HepG2 (cell line): ENCODE data around the gene ZFYVE28. TPM values are rescaled to one million over a fixed set of nuclear protein-coding genes. Genes with fewer than 3 reads are reported as not detected.

Experiments used
- ATAC-seq: fragments of 200-7000 bp; cut with Tn5 transposase; 3 replicates; pipeline ENCODE4 v1.9.1; 2020; ENCODE audit warnings: mild to moderate bottlenecking, moderate library complexity
- BruUV-seq: library from RNA; stranded (reverse); fragments of 400-500 nt; replicated peaks from 2 replicates; lab custom pipeline; 2021; lab: Mats Ljungman, UMichigan
- CTCF ChIA-PET: fragments of 300-600 bp; formaldehyde crosslinking; extraction: SDS; loops from one replicate; lab custom pipeline; 2021; ENCODE audit warnings: low total read pairs, inconsistent platforms, low intra/inter-chr PET ratio; lab: Yijun Ruan, JAX
- POLR2A ChIA-PET: fragments of 350-600 bp; sonication (Branson Sonifier 250); formaldehyde crosslinking; loops from one replicate; lab custom pipeline; 2020; ENCODE audit warnings: antibody characterized with exemption, inconsistent platforms; lab: Yijun Ruan, JAX
- DNase-seq: peaks from one replicate; pipeline ENCODE4 v3.0.0-alpha.2; 2015; ENCODE audit warnings: low spot score
- FAIRE-seq: peaks from 3 replicates; lab custom pipeline; 2011; peaks lifted over from hg19 to GRCh38; lab: Jason Lieb, UNC
- H2AFZ ChIP-seq: one replicate; pipeline ENCODE4 v1.6.1; 2011; ENCODE audit warnings: low read length, inconsistent platforms
- H3K27ac ChIP-seq: fragments of 300-600 bp; 3 replicates; pipeline ENCODE4 v1.8.0; 2011; ENCODE audit warnings: mixed run types, mild to moderate bottlenecking, mixed read lengths, low read length, inconsistent platforms; ENCODE audit not compliant: insufficient read depth; ENCODE audit errors: extremely low read length
- H3K27me3 ChIP-seq, 2 experiments: fragments of 200-600 bp in 1 of 2; 2 replicates in 1 of 2; 3 replicates in 1 of 2; pipeline versions ENCODE4 v1.6.0 to v1.8.0; 2011; ENCODE audit warnings: low read length in 2 of 2, mild to moderate bottlenecking in 2 of 2, moderate library complexity in 2 of 2, inconsistent platforms in 1 of 2; ENCODE audit not compliant: insufficient read depth in 2 of 2, control insufficient read depth in 1 of 2
- H3K36me3 ChIP-seq, 2 experiments: fragments of 200-600 bp in 1 of 2; replicated peaks in 1 of 2; 2 replicates in 1 of 2; 3 replicates in 1 of 2; pipeline versions ENCODE4 v1.5.1 to v1.8.0; 2011; ENCODE audit warnings: low read length in 2 of 2, inconsistent platforms in 1 of 2; ENCODE audit not compliant: insufficient read depth in 2 of 2, control insufficient read depth in 1 of 2
- H3K4me1 ChIP-seq: 2 replicates; pipeline ENCODE4 v1.5.1; 2012; ENCODE audit warnings: low read length, inconsistent platforms; ENCODE audit not compliant: insufficient read depth
- H3K4me2 ChIP-seq: 2 replicates; pipeline ENCODE4 v1.6.0; 2011; ENCODE audit warnings: low read depth, low read length, inconsistent platforms
- H3K4me3 ChIP-seq, 3 experiments: fragments of 200-600 bp in 1 of 3; sonication (generic), shearing (Covaris generic) in 1 of 3; replicated peaks in 1 of 3; 2 replicates each; pipeline ENCODE4 v1.5.1; 2011 to 2016; ENCODE audit warnings: low read length in 3 of 3, inconsistent platforms in 2 of 3, low read depth in 2 of 3, mild to moderate bottlenecking in 2 of 3, control low read depth in 1 of 3, mixed read lengths in 1 of 3; ENCODE audit not compliant: insufficient read depth in 1 of 3
- H3K79me2 ChIP-seq: one replicate; pipeline ENCODE4 v1.6.1; 2011; ENCODE audit warnings: low read length, inconsistent platforms; ENCODE audit not compliant: insufficient read depth
- H3K9ac ChIP-seq: 2 replicates; pipeline ENCODE4 v1.6.0; 2011; ENCODE audit warnings: mild to moderate bottlenecking, low read depth, low read length, inconsistent platforms; ENCODE audit not compliant: insufficient read depth
- H3K9me3 ChIP-seq: 2 replicates; pipeline ENCODE4 v1.5.1; 2012; ENCODE audit warnings: mild to moderate bottlenecking, low read length
- H4K20me1 ChIP-seq: 2 replicates; pipeline ENCODE4 v1.6.0; 2011; ENCODE audit warnings: inconsistent platforms, mild to moderate bottlenecking, low read length, moderate library complexity; ENCODE audit not compliant: insufficient read depth
- ELF3 ChIP-seq: IDR thresholded peaks from 2 replicates; pipeline ENCODE4 v1.6.1; 2016; ENCODE audit warnings: missing genetic modification reagents, missing compliant biosample characterization
- ESRRA ChIP-seq: sonication (generic); formaldehyde crosslinking; IDR thresholded peaks from 2 replicates; pipeline ENCODE4 v1.5.1; 2020; ENCODE audit warnings: mild to moderate bottlenecking, low read depth, missing genetic modification reagents
- FOXJ3 ChIP-seq: sonication (generic); formaldehyde crosslinking; IDR thresholded peaks from 2 replicates; pipeline ENCODE4 v1.4.0; 2020; ENCODE audit warnings: missing genetic modification reagents, mild to moderate bottlenecking, borderline replicate concordance
- MED8 ChIP-seq: sonication (generic); formaldehyde crosslinking; IDR thresholded peaks from 2 replicates; pipeline ENCODE4 v1.8.1; 2023; ENCODE audit warnings: mild to moderate bottlenecking, missing genetic modification reagents; ENCODE audit not compliant: insufficient replicate concordance
- PHB2 ChIP-seq: fragments of 450-650 bp; IDR thresholded peaks from 2 replicates; pipeline ENCODE4 v1.6.1; 2018; ENCODE audit not compliant: partially characterized antibody
- PPARG ChIP-seq: conservative IDR thresholded peaks from 2 replicates; pipeline ENCODE4 v1.6.1; 2016; ENCODE audit warnings: missing biosample characterization, missing genetic modification reagents
- RNF2 ChIP-seq: fragments of 450-650 bp; conservative IDR thresholded peaks from 2 replicates; pipeline ENCODE4 v1.6.1; 2016; ENCODE audit warnings: low read depth
- SMAD9 ChIP-seq: sonication (generic); formaldehyde crosslinking; IDR thresholded peaks from 2 replicates; pipeline ENCODE4 v1.5.1; 2020; ENCODE audit warnings: mild to moderate bottlenecking, missing genetic modification reagents
- SNAI1 ChIP-seq: sonication (generic); formaldehyde crosslinking; IDR thresholded peaks from 2 replicates; pipeline ENCODE4 v1.5.0; 2020; ENCODE audit warnings: mild to moderate bottlenecking, missing genetic modification reagents, borderline replicate concordance
- ZMYM2 ChIP-seq: sonication (generic); formaldehyde crosslinking; IDR thresholded peaks from 2 replicates; pipeline ENCODE4 v1.8.0; 2022; ENCODE audit warnings: mild to moderate bottlenecking, missing genetic modification reagents
- ZNF33A ChIP-seq: sonication (generic); formaldehyde crosslinking; IDR thresholded peaks from 2 replicates; pipeline ENCODE4 v1.5.1; 2020; ENCODE audit warnings: missing genetic modification reagents, mild to moderate bottlenecking, moderate library complexity, borderline replicate concordance
- ZNF619 ChIP-seq: sonication (generic); formaldehyde crosslinking; IDR thresholded peaks from 2 replicates; pipeline ENCODE4 v1.4.0; 2020; ENCODE audit warnings: mild to moderate bottlenecking, missing genetic modification reagents
- WGBS: methylation state at CpG from one replicate; pipeline ENCODE4 v1.1.6; 2017; ENCODE audit warnings: low lambda C conversion rate; 5-methylcytosine and 5-hydroxymethylcytosine counted together
- in situ Hi-C: cut with HindIII; loops from 2 replicates; pipeline ENCODE4 v1.10.0; 2017; ENCODE audit warnings: low pct_unique_long_range_greater_than_20kb; ENCODE audit not compliant: extremely low pct_ligation_motif_present
- intact Hi-C: fragments of 100-400 bp; cut with micrococcal nuclease; formaldehyde crosslinking; loops from one replicate; pipeline ENCODE4 v1.10.0; 2022; ENCODE audit not compliant: unreplicated experiment
- polyA plus RNA-seq, 8 experiments: library from polyadenylated mRNA; depleted of rRNA in 3 of 8; stranded (reverse) in 7 of 8; unstranded in 1 of 8; fragments of >200 nt; fragmentation: Illumina TruSeq in 4 of 8; extraction: Trizol in 4 of 8; gene quantifications; 2 replicates each; pipeline versions ENCODE4 v1.2.1 to v1.2.3, GENCODE V29; 2011 to 2016; ENCODE audit warnings: low read depth in 4 of 8, missing spikeins in 1 of 8, mixed read lengths in 1 of 8; ENCODE audit not compliant: insufficient read depth in 1 of 8
- total RNA-seq, 5 experiments: library from RNA; depleted of rRNA; stranded (reverse); fragments of >200 nt; fragmentation: Illumina TruSeq; extraction: Trizol; gene quantifications; 2 replicates each; pipeline ENCODE4 v1.2.3, GENCODE V29; 2016; ENCODE audit warnings: low read depth in 1 of 5
- TF ChIP-seq, protein P1 (sequence below): sonication (generic); formaldehyde crosslinking; IDR thresholded peaks from 2 replicates; pipeline ENCODE4 v1.5.0; 2020; ENCODE audit warnings: mild to moderate bottlenecking, missing genetic modification reagents
- TF ChIP-seq, protein P2 (sequence below): sonication (generic); formaldehyde crosslinking; IDR thresholded peaks from 2 replicates; pipeline ENCODE4 v1.5.0; 2020; ENCODE audit warnings: mild to moderate bottlenecking, missing genetic modification reagents
- TF ChIP-seq, protein P3 (sequence below): sonication (generic); formaldehyde crosslinking; IDR thresholded peaks from 2 replicates; pipeline ENCODE4 v1.8.1; 2023; ENCODE audit warnings: mild to moderate bottlenecking, missing genetic modification reagents, borderline replicate concordance
- TF ChIP-seq, protein P4 (sequence below): sonication (generic); formaldehyde crosslinking; IDR thresholded peaks from 2 replicates; pipeline ENCODE4 v1.4.0; 2020; ENCODE audit warnings: missing genetic modification reagents

Gene ZFYVE28
- total and polyA plus RNA-seq, 2 of the 13 experiments (the other 11 are each of a cell fraction or from before 2014, with no cell fraction given) = 0.12 to 0.22 TPM

DNA sequence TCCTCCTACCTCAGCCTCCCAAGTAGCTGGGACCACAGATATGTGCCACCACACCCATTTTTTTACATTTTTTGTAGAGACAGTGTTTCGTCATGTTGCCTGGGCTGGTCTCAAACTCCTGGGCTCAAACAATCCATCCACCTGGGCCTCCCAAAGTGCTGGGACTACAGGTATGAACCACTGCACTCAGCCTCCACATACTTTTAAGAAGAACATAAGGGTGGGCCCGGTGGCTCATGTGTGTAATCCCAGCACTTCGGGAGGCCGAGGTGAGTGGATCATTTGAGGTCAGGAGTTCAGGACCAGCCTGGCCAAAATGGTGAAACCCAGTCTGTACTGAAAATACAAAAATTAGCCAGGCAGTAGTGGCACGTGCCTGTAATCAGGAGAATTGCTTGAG is 105.1 kb downstream of the ZFYVE28 start (continued):
- TF ChIP-seq, protein P1, sequence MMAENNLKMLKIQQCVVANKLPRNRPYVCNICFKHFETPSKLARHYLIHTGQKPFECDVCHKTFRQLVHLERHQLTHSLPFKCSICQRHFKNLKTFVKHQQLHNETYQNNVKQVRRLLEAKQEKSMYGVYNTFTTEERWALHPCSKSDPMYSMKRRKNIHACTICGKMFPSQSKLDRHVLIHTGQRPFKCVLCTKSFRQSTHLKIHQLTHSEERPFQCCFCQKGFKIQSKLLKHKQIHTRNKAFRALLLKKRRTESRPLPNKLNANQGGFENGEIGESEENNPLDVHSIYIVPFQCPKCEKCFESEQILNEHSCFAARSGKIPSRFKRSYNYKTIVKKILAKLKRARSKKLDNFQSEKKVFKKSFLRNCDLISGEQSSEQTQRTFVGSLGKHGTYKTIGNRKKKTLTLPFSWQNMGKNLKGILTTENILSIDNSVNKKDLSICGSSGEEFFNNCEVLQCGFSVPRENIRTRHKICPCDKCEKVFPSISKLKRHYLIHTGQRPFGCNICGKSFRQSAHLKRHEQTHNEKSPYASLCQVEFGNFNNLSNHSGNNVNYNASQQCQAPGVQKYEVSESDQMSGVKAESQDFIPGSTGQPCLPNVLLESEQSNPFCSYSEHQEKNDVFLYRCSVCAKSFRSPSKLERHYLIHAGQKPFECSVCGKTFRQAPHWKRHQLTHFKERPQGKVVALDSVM (CRISPR knock-in tag) = no peak
- no peak for TF ChIP-seq ELF3
- TF ChIP-seq, protein P2, sequence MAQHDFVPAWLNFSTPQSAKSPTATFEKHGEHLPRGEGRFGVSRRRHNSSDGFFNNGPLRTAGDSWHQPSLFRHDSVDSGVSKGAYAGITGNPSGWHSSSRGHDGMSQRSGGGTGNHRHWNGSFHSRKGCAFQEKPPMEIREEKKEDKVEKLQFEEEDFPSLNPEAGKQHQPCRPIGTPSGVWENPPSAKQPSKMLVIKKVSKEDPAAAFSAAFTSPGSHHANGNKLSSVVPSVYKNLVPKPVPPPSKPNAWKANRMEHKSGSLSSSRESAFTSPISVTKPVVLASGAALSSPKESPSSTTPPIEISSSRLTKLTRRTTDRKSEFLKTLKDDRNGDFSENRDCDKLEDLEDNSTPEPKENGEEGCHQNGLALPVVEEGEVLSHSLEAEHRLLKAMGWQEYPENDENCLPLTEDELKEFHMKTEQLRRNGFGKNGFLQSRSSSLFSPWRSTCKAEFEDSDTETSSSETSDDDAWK = no peak
- TF ChIP-seq FOXJ3 (CRISPR knock-in tag) = no peak
- TF ChIP-seq MED8 = no peak
- TF ChIP-seq PHB2 = no peak
- TF ChIP-seq ZNF619 (CRISPR knock-in tag) = no peak
- no peak for TF ChIP-seq SNAI1 (CRISPR knock-in tag)
- TF ChIP-seq, protein P3, sequence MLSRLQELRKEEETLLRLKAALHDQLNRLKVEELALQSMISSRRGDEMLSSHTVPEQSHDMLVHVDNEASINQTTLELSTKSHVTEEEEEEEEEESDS (CRISPR knock-in tag) = no peak

DNA sequence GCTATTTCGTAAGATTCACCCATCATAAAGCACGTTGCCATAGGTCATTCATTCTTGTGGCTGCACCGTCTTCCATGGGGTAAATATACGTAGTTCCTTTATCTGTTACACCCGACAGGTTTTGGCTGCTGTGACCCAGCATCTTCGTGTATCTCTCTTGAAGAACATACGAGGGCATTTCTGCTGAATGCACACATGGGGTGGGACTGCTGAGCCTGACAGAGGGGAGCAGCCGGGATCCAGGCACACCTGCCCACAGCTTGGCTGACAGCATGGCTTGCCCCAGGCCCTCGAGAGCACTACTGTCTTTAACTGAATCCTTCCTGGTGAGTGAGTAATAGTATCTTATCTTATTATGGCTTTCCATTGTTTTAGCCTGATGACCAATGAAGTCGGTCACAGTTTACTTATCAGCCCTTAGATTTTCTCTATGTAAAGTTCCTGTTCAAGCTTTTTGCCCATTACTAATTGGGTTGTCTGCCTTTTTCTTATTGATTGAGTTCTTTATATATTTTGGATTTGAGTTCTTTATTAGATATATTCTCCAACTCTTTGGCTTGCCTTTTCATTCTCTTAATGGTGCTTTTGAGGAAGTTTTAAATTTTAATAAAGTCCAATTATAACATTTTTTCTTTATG is 111.6 kb downstream of the ZFYVE28 start:
- ChIA-PET POLR2A (no interaction called here), CTCF (no interaction called here)
- peaks cover 5 to 17% of the 10 kb centered on the region in 2 experiments; a peak in 4 of 5 replicates for H3K27me3 ChIP-seq
- H3K27ac ChIP-seq = no peak overlapping the region
- H3K9me3 ChIP-seq = no peaks in the 10 kb centered on the region
- H3K79me2 ChIP-seq = no peaks in the 10 kb centered on the region
- intact Hi-C loops = no loop called here
- H3K36me3 ChIP-seq = no peaks in the 10 kb centered on the region
- DNase-seq = no peak
- no peak for FAIRE-seq
- ATAC-seq = no peak
- H3K9ac ChIP-seq = no peak overlapping the region
- no peak overlapping the region for H3K4me3 ChIP-seq
- in situ Hi-C loops = no loop called here
- H3K4me2 ChIP-seq = no peak overlapping the region
- 37% methylated on average over 6 of the region's 10 CpGs for WGBS
- no TSS peak for BruUV-seq
- no peak overlapping the region for H2AFZ ChIP-seq
- H4K20me1 ChIP-seq = no peaks in the 10 kb centered on the region
- H3K4me1 ChIP-seq = no peaks in the 10 kb centered on the region
- TF ChIP-seq ESRRA (no peak), PPARG (no peak), ZMYM2 (CRISPR knock-in tag) (no peak), ZNF33A (CRISPR knock-in tag) (no peak), RNF2 (no peak), SMAD9 (CRISPR knock-in tag) (no peak)
- TF ChIP-seq, protein P4, sequence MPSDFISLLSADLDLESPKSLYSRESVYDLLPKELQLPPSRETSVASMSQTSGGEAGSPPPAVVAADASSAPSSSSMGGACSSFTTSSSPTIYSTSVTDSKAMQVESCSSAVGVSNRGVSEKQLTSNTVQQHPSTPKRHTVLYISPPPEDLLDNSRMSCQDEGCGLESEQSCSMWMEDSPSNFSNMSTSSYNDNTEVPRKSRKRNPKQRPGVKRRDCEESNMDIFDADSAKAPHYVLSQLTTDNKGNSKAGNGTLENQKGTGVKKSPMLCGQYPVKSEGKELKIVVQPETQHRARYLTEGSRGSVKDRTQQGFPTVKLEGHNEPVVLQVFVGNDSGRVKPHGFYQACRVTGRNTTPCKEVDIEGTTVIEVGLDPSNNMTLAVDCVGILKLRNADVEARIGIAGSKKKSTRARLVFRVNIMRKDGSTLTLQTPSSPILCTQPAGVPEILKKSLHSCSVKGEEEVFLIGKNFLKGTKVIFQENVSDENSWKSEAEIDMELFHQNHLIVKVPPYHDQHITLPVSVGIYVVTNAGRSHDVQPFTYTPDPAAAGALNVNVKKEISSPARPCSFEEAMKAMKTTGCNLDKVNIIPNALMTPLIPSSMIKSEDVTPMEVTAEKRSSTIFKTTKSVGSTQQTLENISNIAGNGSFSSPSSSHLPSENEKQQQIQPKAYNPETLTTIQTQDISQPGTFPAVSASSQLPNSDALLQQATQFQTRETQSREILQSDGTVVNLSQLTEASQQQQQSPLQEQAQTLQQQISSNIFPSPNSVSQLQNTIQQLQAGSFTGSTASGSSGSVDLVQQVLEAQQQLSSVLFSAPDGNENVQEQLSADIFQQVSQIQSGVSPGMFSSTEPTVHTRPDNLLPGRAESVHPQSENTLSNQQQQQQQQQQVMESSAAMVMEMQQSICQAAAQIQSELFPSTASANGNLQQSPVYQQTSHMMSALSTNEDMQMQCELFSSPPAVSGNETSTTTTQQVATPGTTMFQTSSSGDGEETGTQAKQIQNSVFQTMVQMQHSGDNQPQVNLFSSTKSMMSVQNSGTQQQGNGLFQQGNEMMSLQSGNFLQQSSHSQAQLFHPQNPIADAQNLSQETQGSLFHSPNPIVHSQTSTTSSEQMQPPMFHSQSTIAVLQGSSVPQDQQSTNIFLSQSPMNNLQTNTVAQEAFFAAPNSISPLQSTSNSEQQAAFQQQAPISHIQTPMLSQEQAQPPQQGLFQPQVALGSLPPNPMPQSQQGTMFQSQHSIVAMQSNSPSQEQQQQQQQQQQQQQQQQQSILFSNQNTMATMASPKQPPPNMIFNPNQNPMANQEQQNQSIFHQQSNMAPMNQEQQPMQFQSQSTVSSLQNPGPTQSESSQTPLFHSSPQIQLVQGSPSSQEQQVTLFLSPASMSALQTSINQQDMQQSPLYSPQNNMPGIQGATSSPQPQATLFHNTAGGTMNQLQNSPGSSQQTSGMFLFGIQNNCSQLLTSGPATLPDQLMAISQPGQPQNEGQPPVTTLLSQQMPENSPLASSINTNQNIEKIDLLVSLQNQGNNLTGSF (CRISPR knock-in tag) = no peak
